Left cardiac atrium (tissue), 4 donors: ENCODE results near the gene TPM4. TPM values are rescaled to one million over a fixed set of nuclear protein-coding genes. Genes with fewer than 3 reads are reported as not detected.
"Not testable (repeated sequence)": the region's sequence is repeated elsewhere in the genome, so short reads cannot be mapped to it uniquely, and the experiment has no call there.

ENCODE experiments used
- ATAC-seq, 2 donors: fragments of 200-7000 bp; cut with Tn5 transposase; one replicate each; pipeline ENCODE4 v1.9.1; 2020; ENCODE audit warnings: mild to moderate bottlenecking in 2 of 2, moderate library complexity in 2 of 2
- DNase-seq: peaks from one replicate; pipeline ENCODE4 v3.0.0-alpha.2; 2020
- intact Hi-C, 2 donors: fragments of 100-400 bp; cut with DNase I; formaldehyde crosslinking; loops; one replicate each; pipeline versions ENCODE4 v1.14.1 to v1.15.1; 2022 to 2023
- long read RNA-seq: library from polyadenylated mRNA; unstranded; transcript quantifications from one replicate; pipeline ENCODE4 v2.0.0, GENCODE V29; 2021
- total RNA-seq, 2 donors: library from RNA; stranded (reverse); fragmentation: NEBNext Ultra II Directional; extraction: Animal tissue kit (Norgen Biotek cat#: 25700); gene quantifications; one replicate each; pipeline ENCODE4 v1.2.1, GENCODE V29; 2021
- donor health status: DM: no; HTN: yes; CAD: no.
- donor health status: DM: no; HTN: yes; CAD: no; lungs with severe emphysema.
- donor health status: DM: yes; HTN: yes; CAD: no.
- donor health status: Dilated cardiomyopathy.

The TPM4 gene
- total RNA-seq, result 100 to 1,000 TPM; 183 to 310 TPM
- long read RNA-seq, transcript TPM4-201 (8 exons, 2,666 nt), result major isoform, 388 of 464 reads
- long read RNA-seq, transcript TPM4-202 (9 exons, 1,417 nt), result minor isoform, 9 of 464 reads
- long read RNA-seq, partial matches to known transcripts, result 40 of 464 reads
- long read RNA-seq, other reads (novel, unspliced or antisense), result 23 of 464 reads

- intact Hi-C loops, result loop anchor here in 1 of 2 donors (5.0 kb wide), 1 partner anchor 36 kb away; the partner anchor contains the start of gene RAB8A
- peak; percentile 95 for DNase-seq
- peak; percentile 85 to 88 for ATAC-seq
Observed at GRCh38 chr19:16076154-16076957, at the start of gene TPM4. Gene TPM4, plus strand, starts transcription at chr19:16076495. Its CDS starts 71 bp downstream, at chr19:16076566.

- peak; percentile 6 for DNase-seq
- intact Hi-C loops, result no loop called here
Observed at GRCh38 chr19:16026756-16027155, 49.5 kb upstream of the TPM4 start.

GRCh38 chr19:16027528-16027927 is 48.8 kb upstream of the TPM4 start:
- DNase-seq (no peak), ATAC-seq (no peak)
- intact Hi-C loops, result no loop called here

More at GRCh38 chr19:16026756-16027155, 49.5 kb upstream of the TPM4 start:
- ATAC-seq, result no peak

GRCh38 chr19:16030155-16030554 is 46.1 kb upstream of the TPM4 start:
- ATAC-seq, DNase-seq, intact Hi-C loops: not testable (repeated sequence)

- ATAC-seq (no peak), DNase-seq (peak; percentile 10)
- intact Hi-C loops, result no loop called here
Observed at GRCh38 chr19:16030964-16031871, 45.1 kb upstream of the TPM4 start.

GRCh38 chr19:16031872-16032200 is 44.5 kb upstream of the TPM4 start:
- intact Hi-C loops, result no loop called here
- ATAC-seq (no peak), DNase-seq (peak; percentile 19)

GRCh38 chr19:16032509-16033135 is 43.7 kb upstream of the TPM4 start:
- intact Hi-C loops, result no loop called here
- ATAC-seq, result no peak
- DNase-seq, result peak; percentile 8

- DNase-seq (no peak), ATAC-seq (no peak)
- intact Hi-C loops, result no loop called here
Observed at GRCh38 chr19:16033136-16033530, 43.2 kb upstream of the TPM4 start.

GRCh38 chr19:16033721-16034120 is 42.6 kb upstream of the TPM4 start:
- intact Hi-C loops, result no loop called here
- ATAC-seq (no peak), DNase-seq (no peak)

- DNase-seq, result no peak
- ATAC-seq, result no peak
- intact Hi-C loops, result no loop called here
Observed at GRCh38 chr19:16034180-16034579, 42.1 kb upstream of the TPM4 start.

GRCh38 chr19:16034958-16035560 is 41.2 kb upstream of the TPM4 start:
- no peak for DNase-seq
- intact Hi-C loops, result no loop called here
- ATAC-seq, result no peak

GRCh38 chr19:16035601-16036297 is 40.5 kb upstream of the TPM4 start:
- DNase-seq (no peak), ATAC-seq (no peak)
- intact Hi-C loops, result no loop called here

- no peak for ATAC-seq
- DNase-seq, result no peak
- intact Hi-C loops, result no loop called here
Observed at GRCh38 chr19:16036397-16036925, 39.8 kb upstream of the TPM4 start.

GRCh38 chr19:16036941-16037340 is 39.4 kb upstream of the TPM4 start:
- intact Hi-C loops, result no loop called here
- DNase-seq, result no peak
- ATAC-seq, result no peak

- intact Hi-C loops, result no loop called here
- ATAC-seq, result no peak
- DNase-seq, result no peak
Observed at GRCh38 chr19:16037424-16038195, 38.7 kb upstream of the TPM4 start.

- DNase-seq, result no peak
- intact Hi-C loops, result no loop called here
- no peak for ATAC-seq
Observed at GRCh38 chr19:16038196-16038695, 38.0 kb upstream of the TPM4 start.

- intact Hi-C loops, result no loop called here
- no peak for ATAC-seq
- no peak for DNase-seq
Observed at GRCh38 chr19:16039081-16039480, 37.2 kb upstream of the TPM4 start.
